ENCODE results near the gene KRTAP5-9. TPM values are rescaled to one million over a fixed set of nuclear protein-coding genes. Genes with fewer than 3 reads are reported as not detected.
"Not testable (repeated sequence)": the region's sequence is repeated elsewhere in the genome, so short reads cannot be mapped to it uniquely, and the experiment has no call there.

KRTAP5-9 gene
- total RNA-seq, 3 donors from 2014 or later = 0.60 to 1.4 TPM; not detected in 1

DNA sequence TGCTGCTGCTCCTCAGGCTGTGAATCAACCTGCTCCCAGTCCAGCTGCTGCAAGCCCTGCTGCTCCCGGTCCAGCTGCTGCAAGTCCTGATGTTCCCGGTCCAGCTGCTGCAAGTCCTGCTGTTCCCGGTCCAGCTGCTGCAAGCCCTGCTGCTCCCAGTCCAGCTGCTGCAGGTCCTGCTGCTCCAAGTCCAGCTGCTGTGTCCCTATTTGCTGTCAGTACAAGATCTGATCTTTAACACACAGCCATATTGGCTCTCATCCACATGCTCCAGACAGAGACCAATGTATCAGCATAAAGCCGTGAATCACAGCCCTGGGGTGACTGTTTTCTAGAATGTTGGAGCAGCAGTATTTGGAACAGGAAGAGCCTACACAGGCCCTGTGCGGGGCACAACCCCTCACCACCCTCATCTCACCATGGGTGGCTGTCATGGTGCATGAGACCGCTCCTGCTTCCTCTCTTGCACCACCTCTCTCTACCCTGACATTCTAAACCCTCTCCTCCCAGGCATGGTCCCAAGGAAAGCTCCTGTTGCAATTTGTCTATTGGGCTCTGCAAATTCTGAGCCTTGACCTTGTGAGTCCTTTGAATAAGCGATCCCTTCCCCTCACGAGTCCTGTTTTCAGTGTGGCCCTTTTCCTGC lies 20.6 kb downstream of the KRTAP5-9 start:
- no peaks in the 10 kb centered on the region for H3K4me1 ChIP-seq (ENCODE audit: low read depth)
- ATAC-seq (peak; percentile 8), DNase-seq (peak in 1 of 3 donors; percentile 8)
- TF ChIP-seq, protein P1, sequence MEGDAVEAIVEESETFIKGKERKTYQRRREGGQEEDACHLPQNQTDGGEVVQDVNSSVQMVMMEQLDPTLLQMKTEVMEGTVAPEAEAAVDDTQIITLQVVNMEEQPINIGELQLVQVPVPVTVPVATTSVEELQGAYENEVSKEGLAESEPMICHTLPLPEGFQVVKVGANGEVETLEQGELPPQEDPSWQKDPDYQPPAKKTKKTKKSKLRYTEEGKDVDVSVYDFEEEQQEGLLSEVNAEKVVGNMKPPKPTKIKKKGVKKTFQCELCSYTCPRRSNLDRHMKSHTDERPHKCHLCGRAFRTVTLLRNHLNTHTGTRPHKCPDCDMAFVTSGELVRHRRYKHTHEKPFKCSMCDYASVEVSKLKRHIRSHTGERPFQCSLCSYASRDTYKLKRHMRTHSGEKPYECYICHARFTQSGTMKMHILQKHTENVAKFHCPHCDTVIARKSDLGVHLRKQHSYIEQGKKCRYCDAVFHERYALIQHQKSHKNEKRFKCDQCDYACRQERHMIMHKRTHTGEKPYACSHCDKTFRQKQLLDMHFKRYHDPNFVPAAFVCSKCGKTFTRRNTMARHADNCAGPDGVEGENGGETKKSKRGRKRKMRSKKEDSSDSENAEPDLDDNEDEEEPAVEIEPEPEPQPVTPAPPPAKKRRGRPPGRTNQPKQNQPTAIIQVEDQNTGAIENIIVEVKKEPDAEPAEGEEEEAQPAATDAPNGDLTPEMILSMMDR (IDR thresholded peaks at IDR 0.05) = no peak
- no peak overlapping the region for H3K4me3 ChIP-seq
- no peaks in the 10 kb centered on the region for H3K36me3 ChIP-seq (ENCODE audit: low read depth)
- intact Hi-C loops (cut with DNase I, micrococcal nuclease) = no loop called here
- H3K9me3 ChIP-seq = no peaks in the 10 kb centered on the region

DNA sequence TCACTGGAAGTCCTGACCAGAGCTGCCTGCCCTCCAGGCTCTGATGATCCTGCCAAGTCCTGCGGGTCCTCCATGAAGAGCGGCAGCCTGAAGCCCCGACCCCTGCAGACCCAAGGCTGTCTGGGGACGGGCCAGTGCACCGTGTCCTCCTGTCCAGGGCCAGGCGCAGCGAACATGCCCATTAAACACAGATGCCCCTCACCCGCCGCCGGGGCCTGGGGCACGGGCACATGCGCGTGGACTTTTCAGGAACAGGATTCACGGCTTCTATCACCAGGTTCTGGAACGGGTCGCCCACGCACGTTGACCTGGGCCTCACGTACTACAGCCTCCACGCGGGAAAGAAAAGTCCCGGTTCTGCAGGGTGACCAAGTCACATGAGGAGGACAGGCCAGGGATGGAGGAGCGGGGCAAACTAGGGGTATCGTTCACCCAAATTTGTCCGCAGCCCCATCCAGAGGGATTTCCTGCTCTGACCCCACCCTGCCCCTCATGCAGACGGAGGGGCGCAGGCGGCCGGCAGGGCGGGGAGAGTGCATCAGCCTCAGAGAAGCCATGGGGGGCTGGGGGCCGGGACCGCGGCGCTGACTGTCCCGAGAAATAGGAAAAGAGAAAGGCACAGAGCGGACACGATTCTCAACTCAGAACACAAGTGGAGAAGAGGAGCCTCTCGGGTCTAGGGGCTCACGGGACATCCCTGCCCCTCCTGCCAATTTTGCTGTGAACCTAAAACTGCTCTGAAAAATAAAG lies 23.1 kb downstream of the KRTAP5-9 start:
- DNase-seq; ATAC-seq; H3K9me3 ChIP-seq; intact Hi-C loops (cut with DNase I, micrococcal nuclease); H3K36me3 ChIP-seq (ENCODE audit: low read depth); H3K4me1 ChIP-seq (ENCODE audit: low read depth); H3K4me3 ChIP-seq: not testable (repeated sequence)

DNA sequence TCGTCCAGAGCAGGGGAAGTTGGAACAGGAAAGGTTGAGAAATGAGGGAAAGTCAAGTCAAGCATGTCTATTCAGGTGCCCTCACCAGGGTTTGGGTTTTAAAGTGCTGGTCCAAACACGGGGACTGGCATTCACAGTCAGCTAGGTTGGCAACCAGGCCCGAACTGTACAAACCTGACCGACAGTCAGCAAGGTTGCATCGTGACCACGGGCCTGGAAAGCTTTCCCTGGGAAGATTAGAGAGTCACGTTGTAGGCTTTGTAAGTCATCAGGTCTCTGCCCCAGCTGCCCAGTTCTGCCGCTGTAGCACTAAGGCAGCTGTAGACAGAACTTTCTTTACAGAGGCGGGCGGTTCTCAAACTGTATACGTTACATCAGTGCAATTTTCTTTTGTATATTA lies 24.6 kb downstream of the KRTAP5-9 start:
- intact Hi-C loops (cut with DNase I, micrococcal nuclease) = no loop called here

DNA sequence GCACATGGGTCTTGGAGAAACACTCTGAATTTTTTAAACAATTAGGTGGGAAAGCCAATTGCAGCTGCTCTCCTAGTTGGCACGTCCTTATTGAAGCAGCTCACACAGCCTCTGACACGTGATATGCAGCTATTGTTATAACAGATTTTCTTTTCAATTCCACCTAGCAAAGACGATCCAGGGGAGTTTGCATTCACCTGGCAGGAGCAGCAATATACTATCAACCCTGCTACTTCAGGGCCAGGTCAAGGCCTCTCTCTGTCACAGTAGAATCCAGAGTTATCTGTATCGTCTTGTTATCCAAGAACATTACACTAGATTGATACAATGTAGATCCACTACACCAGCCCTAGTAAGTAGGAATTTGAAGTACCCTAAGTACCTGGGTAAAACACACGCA lies 26.2 kb downstream of the KRTAP5-9 start:
- ATAC-seq = no peak
- no peak overlapping the region for H3K4me3 ChIP-seq
- H3K4me1 ChIP-seq (ENCODE audit: low read depth) = no peaks in the 10 kb centered on the region
- intact Hi-C loops (cut with DNase I, micrococcal nuclease) = no loop called here
- no peaks in the 10 kb centered on the region for H3K36me3 ChIP-seq (ENCODE audit: low read depth)
- no peaks in the 10 kb centered on the region for H3K9me3 ChIP-seq
- no peak for DNase-seq
- TF ChIP-seq, protein P1 (IDR thresholded peaks at IDR 0.05) = no peak

More for the DNA sequence above, 24.6 kb downstream of the KRTAP5-9 start:
- ATAC-seq (no peak), DNase-seq (no peak)
- H3K4me3 ChIP-seq = no peak overlapping the region
- H3K9me3 ChIP-seq = no peaks in the 10 kb centered on the region
- H3K4me1 ChIP-seq (ENCODE audit: low read depth) = no peaks in the 10 kb centered on the region
- TF ChIP-seq, protein P1 (IDR thresholded peaks at IDR 0.05) = no peak
- no peaks in the 10 kb centered on the region for H3K36me3 ChIP-seq (ENCODE audit: low read depth)

DNA sequence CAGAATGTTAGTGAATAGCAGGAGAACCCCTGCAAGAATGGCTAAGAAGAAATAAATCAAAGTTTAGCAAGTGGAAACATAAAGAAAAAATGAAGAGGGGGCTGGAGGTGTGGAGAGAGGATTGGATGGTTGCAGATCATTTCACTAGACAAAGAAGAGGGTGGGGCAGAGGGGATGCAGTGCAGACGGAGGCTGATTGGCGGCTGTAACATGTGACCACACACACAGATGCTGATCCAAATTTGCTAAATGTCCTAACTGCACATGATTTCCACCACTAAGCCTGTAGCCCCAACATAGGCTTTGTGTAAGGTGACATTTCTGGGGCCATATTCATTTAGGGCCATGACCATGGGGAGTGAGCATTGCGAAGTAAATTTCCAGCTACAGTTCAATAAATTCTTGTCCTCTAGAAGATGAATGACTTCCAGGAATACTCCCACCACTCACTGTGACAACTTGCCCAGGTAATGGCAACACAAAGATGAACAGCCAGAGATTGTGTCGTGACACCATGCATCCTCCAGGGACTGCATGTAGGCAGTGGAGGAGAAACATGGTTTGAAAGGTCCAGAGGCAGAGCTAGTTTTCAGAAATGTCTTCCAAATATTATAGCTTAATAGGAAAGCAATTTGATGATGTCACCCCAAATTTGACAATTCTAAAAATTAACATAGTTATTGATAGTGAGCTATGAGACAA lies 27.7 kb downstream of the KRTAP5-9 start:
- intact Hi-C loops (cut with DNase I, micrococcal nuclease) = no loop called here
- Histone ChIP-seq H3K4me3 (no peak overlapping the region), H3K4me1 (ENCODE audit: low read depth) (no peaks in the 10 kb centered on the region), H3K9me3 (no peaks in the 10 kb centered on the region), H3K36me3 (ENCODE audit: low read depth) (no peaks in the 10 kb centered on the region)
- TF ChIP-seq, protein P1 (IDR thresholded peaks at IDR 0.05) = no peak
- ATAC-seq (no peak), DNase-seq (no peak)

DNA sequence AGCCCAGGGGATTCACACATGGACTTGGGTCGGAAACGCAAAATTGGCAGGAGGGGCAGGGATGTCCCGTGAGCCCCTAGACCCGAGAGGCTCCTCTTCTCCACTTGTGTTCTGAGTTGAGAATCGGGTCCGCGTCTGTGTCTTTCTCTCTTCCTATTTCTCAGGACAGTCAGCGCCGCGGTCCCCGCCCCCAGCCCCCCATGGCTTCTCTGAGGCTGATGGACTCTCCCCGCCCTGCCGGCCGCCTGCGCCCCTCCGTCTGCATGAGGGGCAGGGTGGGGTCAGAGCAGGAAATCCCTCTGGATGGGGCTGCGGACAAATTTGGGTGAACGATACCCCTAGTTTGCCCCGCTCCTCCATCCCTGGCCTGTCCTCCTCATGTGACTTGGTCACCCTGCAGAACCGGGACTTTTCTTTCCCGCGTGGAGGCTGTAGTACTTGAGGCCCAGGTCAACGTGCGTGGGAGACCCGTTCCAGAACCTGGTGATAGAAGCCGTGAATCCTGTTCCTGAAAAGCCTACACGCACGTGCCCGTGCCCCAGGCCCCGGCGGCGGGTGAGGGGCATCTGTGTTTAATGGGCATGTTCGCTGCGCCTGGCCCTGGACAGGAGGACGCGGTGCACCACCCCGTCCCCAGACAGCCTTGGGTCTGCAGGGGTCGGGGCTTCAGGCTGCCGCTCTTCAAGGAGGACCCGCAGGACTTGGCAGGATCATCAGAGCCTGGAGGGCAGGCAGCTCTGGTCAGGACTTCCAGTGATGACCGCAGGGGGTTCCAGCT lies 28.7 kb downstream of the KRTAP5-9 start:
- H3K4me1 ChIP-seq (ENCODE audit: low read depth); ATAC-seq; intact Hi-C loops (cut with DNase I, micrococcal nuclease); DNase-seq; H3K9me3 ChIP-seq; H3K36me3 ChIP-seq (ENCODE audit: low read depth); H3K4me3 ChIP-seq: not testable (repeated sequence)
